ENCODE measurements around the gene TBC1D12. TPM values are rescaled to one million over a fixed set of nuclear protein-coding genes. Genes with fewer than 3 reads are reported as not detected.

The TBC1D12 gene
- total RNA-seq, 2 experiments from 2014 or later: 0.58 to 0.62 TPM

DNA sequence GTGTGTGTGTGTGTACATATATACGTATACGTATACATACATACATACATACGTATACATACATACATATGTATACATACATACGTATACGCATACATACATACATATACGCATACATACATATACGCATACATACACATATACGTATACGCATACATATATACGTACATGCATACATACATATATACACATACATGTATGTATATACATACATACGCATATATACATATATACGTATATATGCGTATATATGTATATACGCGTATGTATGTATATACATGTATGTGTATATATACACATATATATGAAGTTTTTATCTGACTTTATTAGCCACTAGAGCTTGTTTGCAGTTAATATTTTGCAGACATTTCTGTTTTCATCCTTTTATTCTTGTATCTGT is 63.3 kb downstream of the TBC1D12 start:
- intact Hi-C loops (cut with micrococcal nuclease): no loop called here
- ChIA-PET CTCF (no interaction called here), POLR2A (no interaction called here)
- no peaks in the 10 kb centered on the region for H3K9me3 Mint-ChIP-seq
- no peaks in the 10 kb centered on the region for H3K36me3 Mint-ChIP-seq
- no peak overlapping the region for H3K4me3 Mint-ChIP-seq
- H3K27me3 Mint-ChIP-seq: peaks cover 3% of the 10 kb centered on the region
- no peak for DNase-seq
- no peaks in the 10 kb centered on the region for H3K4me1 Mint-ChIP-seq (ENCODE audit: low read depth)
- no peak overlapping the region for H3K27ac Mint-ChIP-seq

DNA sequence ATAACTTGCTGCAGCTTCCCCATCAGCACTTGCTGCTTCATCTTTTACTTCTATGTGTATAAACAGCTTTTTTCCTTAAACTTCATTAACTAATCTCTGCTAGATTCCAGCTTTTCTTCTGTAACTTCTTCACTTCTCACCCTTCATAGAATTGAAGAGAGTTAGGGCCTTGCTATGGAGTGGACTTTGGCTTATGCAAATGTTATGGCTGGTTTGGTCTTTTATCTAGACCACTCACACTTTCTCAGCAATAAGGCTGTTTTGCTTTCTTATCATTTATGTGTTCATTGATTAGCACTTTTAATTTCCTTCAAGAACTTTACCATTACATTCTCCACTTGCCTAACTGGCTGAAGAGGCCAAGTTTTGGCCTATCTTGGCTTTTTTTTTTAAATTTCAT is 79.1 kb downstream of the TBC1D12 start:
- H3K36me3 Mint-ChIP-seq: peaks cover 2% of the 10 kb centered on the region
- intact Hi-C loops (cut with micrococcal nuclease): no loop called here
- no peaks in the 10 kb centered on the region for H3K4me1 Mint-ChIP-seq (ENCODE audit: low read depth)
- POLR2A ChIA-PET: no interaction called here
- peaks cover 6% of the 10 kb centered on the region for H3K9me3 Mint-ChIP-seq
- CTCF ChIA-PET: no interaction called here
- no peak overlapping the region for H3K4me3 Mint-ChIP-seq
- DNase-seq: no peak
- H3K27ac Mint-ChIP-seq: no peak overlapping the region
- H3K27me3 Mint-ChIP-seq: peaks cover 3% of the 10 kb centered on the region

DNA sequence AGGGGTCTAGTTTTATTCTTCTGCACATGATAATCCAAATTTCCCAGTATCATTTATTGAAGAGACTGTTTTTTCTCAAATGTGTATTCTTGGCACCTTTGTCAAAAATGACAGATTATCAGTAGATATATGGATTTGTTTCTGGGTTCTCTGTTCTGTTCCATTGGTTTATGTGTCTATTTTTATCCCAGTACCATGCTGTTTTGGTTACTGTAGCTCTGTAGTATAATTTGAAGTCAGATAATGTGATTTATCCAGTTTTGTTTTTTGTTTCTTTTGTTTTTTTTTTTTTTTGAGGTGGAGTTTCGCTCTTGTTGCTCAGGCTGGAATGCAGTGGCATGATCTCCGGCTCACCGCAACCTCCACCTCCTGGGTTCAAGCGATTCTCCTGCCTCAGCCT is 81.6 kb downstream of the TBC1D12 start:
- DNase-seq: no peak
- CTCF ChIA-PET: no interaction called here
- H3K9me3 Mint-ChIP-seq: peaks cover 6% of the 10 kb centered on the region
- H3K27ac Mint-ChIP-seq: no peak overlapping the region
- POLR2A ChIA-PET: no interaction called here
- peaks cover 6% of the 10 kb centered on the region for H3K27me3 Mint-ChIP-seq
- peaks cover 2% of the 10 kb centered on the region for H3K36me3 Mint-ChIP-seq
- H3K4me3 Mint-ChIP-seq: no peak overlapping the region
- H3K4me1 Mint-ChIP-seq (ENCODE audit: low read depth): no peaks in the 10 kb centered on the region
- intact Hi-C loops (cut with micrococcal nuclease): no loop called here

DNA sequence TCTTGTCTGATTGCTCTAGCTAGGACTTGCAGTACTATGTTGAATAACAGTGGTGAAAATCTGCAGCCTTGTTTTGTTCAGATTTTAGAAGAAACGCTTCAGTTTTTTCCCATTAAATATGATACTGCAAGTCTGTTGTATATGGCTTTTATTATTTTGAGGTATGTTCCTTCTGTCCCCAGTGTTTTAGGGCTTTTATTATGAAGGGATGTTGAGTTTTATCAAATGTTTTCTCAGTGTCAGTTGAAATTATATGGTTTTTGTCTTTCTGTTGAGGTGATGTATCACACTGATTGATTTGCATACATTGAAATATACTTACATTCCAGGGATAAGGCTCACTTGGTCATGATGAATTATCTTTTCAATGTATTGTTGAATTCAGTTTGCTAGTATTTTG is 82.8 kb downstream of the TBC1D12 start:
- peaks cover 6% of the 10 kb centered on the region for H3K27me3 Mint-ChIP-seq
- CTCF ChIA-PET: no interaction called here
- H3K9me3 Mint-ChIP-seq: peaks cover 6% of the 10 kb centered on the region
- DNase-seq: no peak
- no peaks in the 10 kb centered on the region for H3K4me1 Mint-ChIP-seq (ENCODE audit: low read depth)
- POLR2A ChIA-PET: no interaction called here
- no peak overlapping the region for H3K27ac Mint-ChIP-seq
- intact Hi-C loops (cut with micrococcal nuclease): no loop called here
- no peak overlapping the region for H3K4me3 Mint-ChIP-seq
- peaks cover 2% of the 10 kb centered on the region for H3K36me3 Mint-ChIP-seq

DNA sequence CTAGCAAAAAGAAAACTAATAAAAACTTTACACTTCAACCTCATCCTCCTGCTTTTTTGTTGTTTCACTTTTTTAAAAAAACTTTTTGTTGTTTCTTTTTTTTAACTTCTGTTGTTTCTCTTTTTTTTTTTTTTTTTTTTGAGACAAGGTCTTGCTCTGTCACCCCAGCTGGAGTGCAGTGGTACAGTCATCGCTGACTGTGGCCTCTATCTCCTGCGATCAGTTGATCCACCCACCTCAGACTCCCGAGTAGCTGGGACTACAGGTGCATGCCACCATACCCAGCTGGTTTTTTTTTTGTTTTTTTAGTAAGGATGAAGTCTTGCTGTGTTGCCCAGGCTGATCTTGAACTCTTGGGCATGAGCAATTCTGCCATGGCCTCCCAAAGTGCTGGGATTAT is 85.2 kb downstream of the TBC1D12 start:
- Mint-ChIP-seq H3K27ac (no peak overlapping the region), H3K4me3 (no peak overlapping the region), H3K9me3 (peaks cover 6% of the 10 kb centered on the region), H3K27me3 (peaks cover 8% of the 10 kb centered on the region), H3K4me1 (ENCODE audit: low read depth) (no peaks in the 10 kb centered on the region), H3K36me3 (peaks cover 2% of the 10 kb centered on the region)
- ChIA-PET CTCF (no interaction called here), POLR2A (no interaction called here)
- intact Hi-C loops (cut with micrococcal nuclease): no loop called here
- no peak for DNase-seq

DNA sequence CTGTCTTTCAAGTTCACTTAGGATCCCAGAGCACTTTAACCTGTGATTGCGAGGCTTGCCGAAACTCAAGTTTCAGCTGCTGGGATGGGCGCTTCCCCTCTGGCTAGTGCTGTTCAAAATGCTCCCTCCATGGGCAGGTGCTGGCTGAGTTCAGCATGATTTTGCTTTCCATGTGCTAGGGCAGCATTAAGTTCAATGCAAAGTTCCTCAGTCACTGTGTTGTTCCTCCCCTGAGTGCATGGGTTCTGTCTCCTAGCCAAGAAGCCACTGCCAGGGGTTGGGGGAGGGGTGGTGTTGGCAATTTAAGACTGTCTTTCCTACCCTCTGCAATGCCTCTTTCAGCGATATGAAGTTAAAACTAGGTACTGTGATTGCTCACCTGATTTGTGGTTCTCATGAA is 86.8 kb downstream of the TBC1D12 start:
- CTCF ChIA-PET: interaction anchor here (1.1 kb wide), 1 partner anchor 45 kb away, joined by 3 read pairs; no protein-coding TSS in a partner anchor
- Mint-ChIP-seq H3K36me3 (no peaks in the 10 kb centered on the region), H3K27me3 (peaks cover 5% of the 10 kb centered on the region), H3K9me3 (no peaks in the 10 kb centered on the region), H3K27ac (no peak overlapping the region), H3K4me1 (ENCODE audit: low read depth) (no peaks in the 10 kb centered on the region), H3K4me3 (no peak overlapping the region)
- POLR2A ChIA-PET: no interaction called here
- intact Hi-C loops (cut with micrococcal nuclease): no loop called here
- no peak for DNase-seq

DNA sequence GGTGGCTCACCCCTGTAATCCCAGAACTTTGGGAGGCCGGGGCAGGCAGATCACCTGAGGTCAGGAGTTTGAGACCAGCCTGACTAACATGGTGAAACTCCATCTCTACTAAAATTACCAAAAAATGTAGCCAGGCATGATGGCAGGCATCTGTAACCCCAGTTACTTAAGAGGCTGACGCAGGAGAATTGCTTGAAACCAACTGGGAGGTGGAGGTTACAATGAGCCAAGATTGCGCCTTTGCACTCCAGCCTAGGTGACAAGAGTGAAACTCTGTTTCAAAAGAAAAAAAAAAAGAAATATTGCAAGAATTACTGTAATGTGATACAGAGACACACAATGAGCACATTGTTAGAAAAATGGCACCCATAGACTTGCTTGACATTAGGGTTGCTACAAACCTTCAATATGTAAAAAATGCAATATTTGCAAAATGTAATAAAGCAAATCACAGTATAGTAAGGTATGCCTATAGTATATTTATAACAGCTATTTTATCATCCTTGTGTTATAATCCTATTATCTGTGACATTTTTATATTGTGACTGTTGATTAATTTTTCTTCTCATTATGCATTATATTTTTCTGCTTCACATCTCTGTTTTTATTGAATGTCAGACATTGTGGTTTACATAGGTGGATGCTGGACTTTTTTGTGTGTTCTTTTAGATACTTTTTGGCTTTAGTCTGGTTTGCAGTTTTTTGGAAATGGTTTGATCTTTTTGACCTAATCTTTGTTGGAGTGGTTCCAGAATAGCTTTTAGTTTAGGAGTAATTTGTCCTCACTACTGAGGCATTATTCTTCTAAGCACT is 87.8 kb downstream of the TBC1D12 start:
- Mint-ChIP-seq H3K4me3 (no peak overlapping the region), H3K4me1 (ENCODE audit: low read depth) (no peaks in the 10 kb centered on the region), H3K36me3 (no peaks in the 10 kb centered on the region), H3K9me3 (no peaks in the 10 kb centered on the region), H3K27me3 (peaks cover 5% of the 10 kb centered on the region), H3K27ac (no peak overlapping the region)
- ChIA-PET CTCF (no interaction called here), POLR2A (no interaction called here)
- intact Hi-C loops (cut with micrococcal nuclease): no loop called here
- no peak for DNase-seq

DNA sequence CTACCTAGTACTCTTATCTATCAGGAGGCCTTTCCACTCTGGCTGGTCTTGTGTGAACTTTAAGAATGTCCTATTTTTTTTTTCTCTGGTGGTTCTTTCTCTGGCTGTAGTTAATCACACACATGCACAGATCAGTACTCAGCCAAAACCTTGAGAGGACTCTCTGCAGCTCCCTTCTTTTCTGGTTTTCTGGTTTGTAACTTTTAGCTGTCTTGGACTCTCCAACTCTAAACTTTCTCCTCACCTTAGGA is 88.4 kb downstream of the TBC1D12 start:
- POLR2A ChIA-PET: no interaction called here
- Mint-ChIP-seq H3K36me3 (no peaks in the 10 kb centered on the region), H3K9me3 (no peaks in the 10 kb centered on the region), H3K27me3 (peaks cover 5% of the 10 kb centered on the region), H3K4me1 (ENCODE audit: low read depth) (no peaks in the 10 kb centered on the region), H3K27ac (no peak overlapping the region), H3K4me3 (no peak overlapping the region)
- DNase-seq: no peak
- intact Hi-C loops (cut with micrococcal nuclease): no loop called here
- CTCF ChIA-PET: no interaction called here

DNA sequence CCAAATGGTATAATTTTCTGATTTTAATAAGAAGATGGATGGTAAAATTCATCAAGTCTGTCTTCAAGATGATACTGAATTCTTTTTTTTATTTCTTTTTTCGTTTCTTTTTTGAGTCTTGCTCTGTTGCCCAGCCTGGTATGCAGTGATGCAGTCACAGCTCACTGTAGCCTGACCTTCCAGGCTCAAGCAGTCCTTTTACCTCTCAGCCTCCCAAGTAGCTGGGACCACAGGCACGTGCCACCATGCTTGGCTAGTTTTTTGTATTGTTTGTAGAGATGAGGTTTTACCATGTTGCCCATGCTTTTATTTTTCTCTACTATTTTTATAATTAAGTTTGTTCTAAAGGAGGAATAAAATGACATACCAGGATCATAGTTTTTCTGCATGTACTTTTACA is 91.1 kb downstream of the TBC1D12 start:
- Mint-ChIP-seq H3K4me3 (no peak overlapping the region), H3K36me3 (no peaks in the 10 kb centered on the region), H3K27ac (no peak overlapping the region), H3K9me3 (no peaks in the 10 kb centered on the region), H3K4me1 (ENCODE audit: low read depth) (peaks cover 4% of the 10 kb centered on the region), H3K27me3 (peaks cover 5% of the 10 kb centered on the region)
- ChIA-PET POLR2A (no interaction called here), CTCF (no interaction called here)
- intact Hi-C loops (cut with micrococcal nuclease): no loop called here
- no peak for DNase-seq

DNA sequence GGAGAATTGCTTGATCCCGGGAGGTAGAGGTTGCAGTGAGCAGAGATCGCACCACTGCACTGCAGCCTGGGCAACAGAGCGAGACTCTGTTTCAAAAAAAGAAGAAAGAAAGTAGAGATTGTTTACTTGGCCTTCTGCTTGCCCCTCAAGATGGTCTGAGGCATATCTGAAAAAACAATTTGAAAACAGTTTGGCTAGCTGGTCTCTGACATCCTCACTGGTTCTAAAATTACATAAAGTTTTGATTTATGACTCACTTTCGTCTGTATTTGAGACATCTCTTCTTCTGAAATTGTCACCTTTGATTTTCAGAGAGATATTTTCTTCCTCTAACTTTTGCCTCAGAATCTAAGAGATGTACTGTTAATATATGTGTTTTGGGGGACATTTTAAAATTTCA is 93.7 kb downstream of the TBC1D12 start:
- POLR2A ChIA-PET: no interaction called here
- intact Hi-C loops (cut with micrococcal nuclease): no loop called here
- Mint-ChIP-seq H3K36me3 (no peaks in the 10 kb centered on the region), H3K27me3 (peaks cover under 1% of the 10 kb centered on the region), H3K4me3 (no peak overlapping the region), H3K4me1 (ENCODE audit: low read depth) (peaks cover 4% of the 10 kb centered on the region), H3K27ac (no peak overlapping the region), H3K9me3 (no peaks in the 10 kb centered on the region)
- CTCF ChIA-PET: no interaction called here
- DNase-seq: no peak

DNA sequence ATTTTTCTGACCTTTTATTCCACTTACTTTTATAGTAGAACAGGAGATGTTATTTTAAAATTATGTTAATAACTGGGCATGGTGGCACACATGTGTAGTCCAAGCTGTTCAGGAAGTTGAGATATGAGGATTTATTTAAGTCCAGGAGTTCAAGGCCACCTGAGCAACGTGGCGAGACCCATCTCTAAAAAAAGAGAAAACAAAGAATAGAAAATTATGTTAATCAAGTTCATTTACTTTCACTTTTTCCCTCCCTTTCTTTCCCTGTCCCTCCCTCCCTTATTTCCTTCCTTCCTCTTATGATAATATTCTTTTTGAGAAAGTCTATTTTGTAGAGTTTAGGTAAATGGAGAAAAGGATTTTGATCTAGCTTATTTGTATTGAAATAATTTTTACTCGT is 94.3 kb downstream of the TBC1D12 start:
- intact Hi-C loops (cut with micrococcal nuclease): no loop called here
- Mint-ChIP-seq H3K4me1 (ENCODE audit: low read depth) (peaks cover 4% of the 10 kb centered on the region), H3K9me3 (no peaks in the 10 kb centered on the region), H3K27me3 (no peaks in the 10 kb centered on the region), H3K36me3 (no peaks in the 10 kb centered on the region), H3K4me3 (no peak overlapping the region), H3K27ac (no peak overlapping the region)
- DNase-seq: no peak
- ChIA-PET POLR2A (no interaction called here), CTCF (no interaction called here)

DNA sequence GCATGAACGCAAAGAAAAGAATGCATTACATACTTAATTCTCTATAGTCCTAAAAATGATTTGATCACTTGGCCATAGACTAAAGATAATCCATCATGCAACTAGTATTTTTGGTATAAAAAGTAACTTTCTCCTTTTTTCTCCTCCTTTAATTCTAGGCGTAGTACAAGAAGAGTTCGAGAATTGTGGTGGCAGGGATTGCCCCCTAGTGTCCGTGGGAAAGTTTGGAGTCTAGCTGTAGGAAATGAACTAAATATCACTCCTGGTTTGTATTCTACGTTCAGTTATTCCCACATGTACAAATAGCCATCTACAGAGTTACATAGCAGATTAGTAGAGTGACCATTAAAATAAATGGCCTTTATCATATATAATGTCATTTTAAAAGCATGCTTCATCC is 97.7 kb downstream of the TBC1D12 start:
- ChIA-PET POLR2A (no interaction called here), CTCF (no interaction called here)
- peaks cover 4% of the 10 kb centered on the region for H3K4me1 Mint-ChIP-seq (ENCODE audit: low read depth)
- intact Hi-C loops (cut with micrococcal nuclease): no loop called here
- H3K4me3 Mint-ChIP-seq: no peak overlapping the region
- DNase-seq: no peak
- H3K36me3 Mint-ChIP-seq: no peaks in the 10 kb centered on the region
- H3K9me3 Mint-ChIP-seq: no peaks in the 10 kb centered on the region
- no peak overlapping the region for H3K27ac Mint-ChIP-seq
- no peaks in the 10 kb centered on the region for H3K27me3 Mint-ChIP-seq

DNA sequence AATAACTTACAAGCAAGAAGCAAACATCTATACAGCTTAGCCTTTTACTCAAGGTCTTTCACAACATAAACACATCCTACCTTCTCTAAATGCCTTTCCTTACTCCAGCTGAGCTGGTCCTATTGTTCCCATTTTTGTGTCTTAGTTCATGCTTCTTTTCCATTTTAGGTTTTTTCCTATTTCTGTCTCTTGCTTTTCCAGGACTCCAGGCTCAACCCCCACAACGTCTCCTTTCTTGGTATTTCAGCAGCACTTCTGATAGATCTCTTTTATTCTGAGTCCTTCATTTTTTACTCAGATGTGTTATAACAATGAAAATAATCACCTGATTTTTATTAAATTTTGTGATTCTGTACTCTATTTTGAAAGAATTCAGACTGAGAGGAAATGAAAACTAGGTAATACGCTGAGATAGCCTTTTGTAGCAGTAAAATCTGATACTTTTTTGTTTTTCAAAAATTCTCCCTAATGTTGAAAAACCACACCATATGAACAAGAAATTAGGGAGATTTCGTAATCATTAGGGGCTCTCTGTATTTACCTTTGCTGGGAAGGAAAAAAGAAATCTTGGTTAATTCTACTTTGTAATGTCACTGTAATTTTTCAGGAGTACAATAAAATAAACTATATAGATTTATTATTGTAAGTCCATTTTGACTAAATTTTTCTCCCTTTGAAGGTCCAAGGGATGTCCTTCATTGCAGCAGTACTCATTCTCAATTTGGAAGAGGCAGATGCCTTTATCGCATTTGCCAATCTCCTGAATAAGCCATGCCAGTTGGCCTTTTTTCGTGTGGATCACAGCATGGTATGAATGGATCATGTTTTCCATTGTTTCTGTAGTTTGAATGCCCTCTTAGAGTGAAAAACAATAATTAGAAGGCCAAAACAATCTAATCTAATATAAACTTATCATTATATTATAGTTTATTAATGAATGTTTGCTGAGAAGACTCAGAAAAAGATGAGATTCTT is 119.2 kb downstream of the TBC1D12 start:
- no peak for DNase-seq
- POLR2A ChIA-PET: no interaction called here
- Mint-ChIP-seq H3K27ac (no peak overlapping the region), H3K9me3 (no peaks in the 10 kb centered on the region), H3K4me3 (no peak overlapping the region), H3K27me3 (peaks cover 6% of the 10 kb centered on the region), H3K4me1 (ENCODE audit: low read depth) (no peaks in the 10 kb centered on the region), H3K36me3 (no peaks in the 10 kb centered on the region)
- intact Hi-C loops (cut with micrococcal nuclease): no loop called here
- CTCF ChIA-PET: no interaction called here
